H9 (cell line): ENCODE data around the gene PCYT1B. TPM values are rescaled to one million over a fixed set of nuclear protein-coding genes. Genes with fewer than 3 reads are reported as not detected.

Experiments
- DNase-seq: peaks from one replicate; pipeline ENCODE4 v3.0.0-alpha.2; 2017
- H2AFZ ChIP-seq: one replicate; pipeline ENCODE4 v1.6.1; 2013; ENCODE audit warnings: mild to moderate bottlenecking, low read length, control low read depth, moderate library complexity
- H2AK5ac ChIP-seq: 2 replicates; pipeline ENCODE4 v1.6.1; 2013; ENCODE audit warnings: low read length, control low read depth, mixed read lengths; ENCODE audit not compliant: insufficient read length
- H2BK120ac ChIP-seq: one replicate; pipeline ENCODE4 v1.6.1; 2013; ENCODE audit warnings: low read depth, mild to moderate bottlenecking, low read length, control low read depth, inconsistent platforms; ENCODE audit not compliant: poor library complexity, severe bottlenecking
- H2BK12ac ChIP-seq: 2 replicates; pipeline ENCODE4 v1.6.1; 2013; ENCODE audit warnings: low read length, control low read depth, mixed read lengths, low read depth; ENCODE audit not compliant: insufficient read length
- H2BK15ac ChIP-seq: 2 replicates; pipeline ENCODE4 v1.6.1; 2013; ENCODE audit warnings: low read depth, low read length, control low read depth
- H2BK20ac ChIP-seq: one replicate; pipeline ENCODE4 v1.6.1; 2013; ENCODE audit warnings: low read depth, mild to moderate bottlenecking, low read length, control low read depth, inconsistent platforms; ENCODE audit not compliant: poor library complexity, severe bottlenecking
- H2BK5ac ChIP-seq: 2 replicates; pipeline ENCODE4 v1.6.1; 2013; ENCODE audit warnings: low read length, control low read depth, mixed read lengths; ENCODE audit not compliant: insufficient read length
- H3K14ac ChIP-seq: 2 replicates; pipeline ENCODE4 v1.6.1; 2013; ENCODE audit warnings: low read length, control low read depth; ENCODE audit not compliant: insufficient read depth
- H3K18ac ChIP-seq: 2 replicates; pipeline ENCODE4 v1.6.1; 2013; ENCODE audit warnings: low read depth, mild to moderate bottlenecking, mixed read lengths, low read length, control low read depth; ENCODE audit not compliant: insufficient read length
- H3K23ac ChIP-seq: 2 replicates; pipeline ENCODE4 v1.6.1; 2013; ENCODE audit warnings: low read length, control low read depth, mixed read lengths, low read depth; ENCODE audit not compliant: insufficient read length
- H3K23me2 ChIP-seq: 2 replicates; pipeline ENCODE4 v1.6.1; 2013; ENCODE audit warnings: low read depth, mild to moderate bottlenecking, mixed read lengths, low read length, control low read depth; ENCODE audit not compliant: insufficient read length, poor library complexity, severe bottlenecking
- H3K27ac ChIP-seq: 2 replicates; pipeline ENCODE4 v1.5.1; 2013; ENCODE audit warnings: low read length, control low read depth, mixed read lengths, low read depth; ENCODE audit not compliant: insufficient read length
- H3K27me3 ChIP-seq: 2 replicates; pipeline ENCODE4 v1.6.1; 2013; ENCODE audit warnings: low read length, control low read depth, inconsistent platforms; ENCODE audit not compliant: insufficient read depth
- H3K4ac ChIP-seq: 2 replicates; pipeline ENCODE4 v1.6.1; 2013; ENCODE audit warnings: low read depth, mild to moderate bottlenecking, control low read depth, inconsistent platforms, low read length, moderate library complexity
- H3K4me1 ChIP-seq: 2 replicates; pipeline ENCODE4 v1.6.1; 2013; ENCODE audit warnings: low read length, control low read depth, inconsistent platforms; ENCODE audit not compliant: insufficient read depth
- H3K4me2 ChIP-seq: 2 replicates; pipeline ENCODE4 v1.6.1; 2013; ENCODE audit warnings: low read length, control low read depth, mixed read lengths; ENCODE audit not compliant: insufficient read length, insufficient read depth
- H3K56ac ChIP-seq: 2 replicates; pipeline ENCODE4 v1.6.1; 2013; ENCODE audit warnings: low read depth, mild to moderate bottlenecking, mixed read lengths, low read length, control low read depth; ENCODE audit not compliant: insufficient read length
- H3K79me1 ChIP-seq: 2 replicates; pipeline ENCODE4 v1.6.1; 2013; ENCODE audit warnings: low read depth, mild to moderate bottlenecking, moderate library complexity, low read length, control low read depth, inconsistent platforms; ENCODE audit not compliant: insufficient read depth, poor library complexity, severe bottlenecking
- H3K79me2 ChIP-seq: 2 replicates; pipeline ENCODE4 v1.6.1; 2013; ENCODE audit warnings: low read length, control low read depth, inconsistent platforms; ENCODE audit not compliant: insufficient read depth
- H3K9ac ChIP-seq: 2 replicates; pipeline ENCODE4 v1.6.1; 2013; ENCODE audit warnings: low read length, control low read depth, mixed read lengths; ENCODE audit not compliant: insufficient read length; ENCODE audit errors: extremely low read depth
- H3K9me3 ChIP-seq: one replicate; pipeline ENCODE4 v1.6.1; 2013; ENCODE audit warnings: low read depth, low read length, inconsistent platforms; ENCODE audit not compliant: control insufficient read depth
- H3T11ph ChIP-seq: one replicate; pipeline ENCODE4 v1.6.1; 2013; ENCODE audit warnings: mild to moderate bottlenecking, low read length, control low read depth, inconsistent platforms
- H4K20me1 ChIP-seq: one replicate; pipeline ENCODE4 v1.6.1; 2013; ENCODE audit not compliant: control insufficient read depth, insufficient read length, insufficient read depth
- H4K5ac ChIP-seq: 2 replicates; pipeline ENCODE4 v1.6.1; 2013; ENCODE audit warnings: low read depth, mild to moderate bottlenecking, mixed read lengths, low read length, control low read depth; ENCODE audit not compliant: insufficient read length
- H4K8ac ChIP-seq: replicated peaks from 2 replicates; pipeline ENCODE4 v1.6.1; 2013; ENCODE audit warnings: low read length, control low read depth, mixed read lengths, low read depth; ENCODE audit not compliant: insufficient read length
- H4K91ac ChIP-seq: 2 replicates; pipeline ENCODE4 v1.6.1; 2013; ENCODE audit warnings: low read depth, mild to moderate bottlenecking, moderate library complexity, mixed read lengths, low read length, control low read depth; ENCODE audit not compliant: insufficient read length
- H3K27ac Mint-ChIP-seq, 3 experiments: 2 replicates in 2 of 3; 3 replicates in 1 of 3; pipeline ENCODE4 v1.8.0; 2020 to 2021; ENCODE audit warnings: mixed read lengths in 3 of 3, mild to moderate bottlenecking in 1 of 3, moderate library complexity in 1 of 3
- H3K27me3 Mint-ChIP-seq: 2 replicates; pipeline ENCODE4 v1.8.0; 2021; ENCODE audit warnings: low read depth, mild to moderate bottlenecking, moderate library complexity, mixed read lengths
- H3K36me3 Mint-ChIP-seq, 3 experiments: 2 replicates in 2 of 3; 3 replicates in 1 of 3; pipeline ENCODE4 v1.8.0; 2020 to 2021; ENCODE audit warnings: low read depth in 3 of 3, mixed read lengths in 3 of 3; ENCODE audit not compliant: insufficient read depth in 1 of 3
- H3K4me1 Mint-ChIP-seq, 2 experiments: 2 replicates each; pipeline ENCODE4 v1.8.0; 2020; ENCODE audit warnings: mixed read lengths in 2 of 2
- H3K4me3 Mint-ChIP-seq, 2 experiments: 2 replicates in 1 of 2; 3 replicates in 1 of 2; pipeline ENCODE4 v1.8.0; 2020 to 2021; ENCODE audit warnings: mild to moderate bottlenecking in 2 of 2, mixed read lengths in 2 of 2, moderate library complexity in 1 of 2
- H3K9me3 Mint-ChIP-seq, 2 experiments: 2 replicates in 1 of 2; 3 replicates in 1 of 2; pipeline ENCODE4 v1.8.0; 2020; ENCODE audit warnings: mild to moderate bottlenecking in 2 of 2, mixed read lengths in 2 of 2, moderate library complexity in 1 of 2
- whole genome bisulfite sequencing: extraction: QIAGEN DNeasy Blood & Tissue Kit; methylation state at CpG from one replicate; pipeline ENCODE4 v1.1.7; 2013; ENCODE audit warnings: missing lambda C conversion rate, low lambda C conversion rate, mixed read lengths; ENCODE audit not compliant: insufficient read length; ENCODE audit errors: extremely low coverage; 5-methylcytosine and 5-hydroxymethylcytosine counted together
- total RNA-seq: library from RNA; stranded (reverse); gene quantifications from 2 replicates; pipeline ENCODE4 v1.2.1, GENCODE V29; 2021
- TF ChIP-seq, protein P1 (sequence below): fragments of 200-600 bp; sonication (generic); conservative IDR thresholded peaks from 3 replicates; pipeline ENCODE4 v1.8.0; 2021; ENCODE audit warnings: antibody characterized with exemption, mild to moderate bottlenecking

The PCYT1B gene
- total RNA-seq, 1 experiment from 2014 or later = 29.1 TPM

DNA sequence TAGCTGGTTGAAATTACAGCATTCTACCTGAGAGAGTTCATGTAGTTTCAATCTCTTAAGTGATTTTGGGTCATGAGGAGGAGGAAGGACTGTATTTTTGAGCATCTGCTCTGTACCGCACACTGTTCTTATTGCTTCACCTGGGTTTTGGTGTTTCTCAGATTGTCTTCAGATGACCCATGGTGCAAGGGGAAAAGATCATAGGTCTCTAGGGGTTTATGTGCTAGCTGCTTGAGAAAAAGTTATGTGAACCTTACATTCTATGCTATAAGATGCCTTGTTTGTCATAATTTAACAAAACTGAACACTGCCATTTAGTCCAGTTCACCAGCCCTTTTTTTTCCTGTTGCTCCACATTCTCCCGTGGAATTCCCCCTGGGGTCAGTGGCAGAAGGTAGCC lies 121.7 kb downstream of the PCYT1B start:
- H3K4me1 ChIP-seq = peaks cover 11% of the 10 kb centered on the region
- no peak overlapping the region for H4K5ac ChIP-seq
- Mint-ChIP-seq H3K36me3 (peaks cover 12 to 37% (median 28%) of the 10 kb centered on the region in 3 experiments), H3K27me3 (no peaks in the 10 kb centered on the region), H3K4me3 (no peak overlapping the region), H3K9me3 (no peaks in the 10 kb centered on the region), H3K4me1 (peaks cover 59 to 69% of the 10 kb centered on the region in 2 experiments), H3K27ac (peak overlapping the region in 2 of 3 experiments; percentile 32 to 96; a peak in 4 of 7 replicates)
- no CpG with 5 or more reads among the region's 2 CpGs for WGBS
- H2AK5ac ChIP-seq = no peak overlapping the region
- H2BK120ac ChIP-seq = no peak overlapping the region
- H3K14ac ChIP-seq = no peak overlapping the region
- H3K4ac ChIP-seq = no peak overlapping the region
- no peaks in the 10 kb centered on the region for H4K20me1 ChIP-seq
- no peak for DNase-seq
- H3K23me2 ChIP-seq = no peaks in the 10 kb centered on the region
- no peak overlapping the region for H2BK12ac ChIP-seq
- H2BK20ac ChIP-seq = no peak overlapping the region
- H3K9ac ChIP-seq = no peak overlapping the region
- no peak overlapping the region for H3K18ac ChIP-seq
- H4K8ac ChIP-seq = no peak overlapping the region
- H3K56ac ChIP-seq = no peak overlapping the region
- no peaks in the 10 kb centered on the region for H3K79me2 ChIP-seq
- H3K27me3 ChIP-seq = no peaks in the 10 kb centered on the region
- no peak overlapping the region for H3T11ph ChIP-seq
- H3K23ac ChIP-seq = no peak overlapping the region
- no peak overlapping the region for H2BK5ac ChIP-seq
- no peaks in the 10 kb centered on the region for H3K79me1 ChIP-seq
- no peaks in the 10 kb centered on the region for H3K9me3 ChIP-seq
- H2AFZ ChIP-seq = no peak overlapping the region
- no peak overlapping the region for H4K91ac ChIP-seq
- H2BK15ac ChIP-seq = no peak overlapping the region
- TF ChIP-seq, protein P1, sequence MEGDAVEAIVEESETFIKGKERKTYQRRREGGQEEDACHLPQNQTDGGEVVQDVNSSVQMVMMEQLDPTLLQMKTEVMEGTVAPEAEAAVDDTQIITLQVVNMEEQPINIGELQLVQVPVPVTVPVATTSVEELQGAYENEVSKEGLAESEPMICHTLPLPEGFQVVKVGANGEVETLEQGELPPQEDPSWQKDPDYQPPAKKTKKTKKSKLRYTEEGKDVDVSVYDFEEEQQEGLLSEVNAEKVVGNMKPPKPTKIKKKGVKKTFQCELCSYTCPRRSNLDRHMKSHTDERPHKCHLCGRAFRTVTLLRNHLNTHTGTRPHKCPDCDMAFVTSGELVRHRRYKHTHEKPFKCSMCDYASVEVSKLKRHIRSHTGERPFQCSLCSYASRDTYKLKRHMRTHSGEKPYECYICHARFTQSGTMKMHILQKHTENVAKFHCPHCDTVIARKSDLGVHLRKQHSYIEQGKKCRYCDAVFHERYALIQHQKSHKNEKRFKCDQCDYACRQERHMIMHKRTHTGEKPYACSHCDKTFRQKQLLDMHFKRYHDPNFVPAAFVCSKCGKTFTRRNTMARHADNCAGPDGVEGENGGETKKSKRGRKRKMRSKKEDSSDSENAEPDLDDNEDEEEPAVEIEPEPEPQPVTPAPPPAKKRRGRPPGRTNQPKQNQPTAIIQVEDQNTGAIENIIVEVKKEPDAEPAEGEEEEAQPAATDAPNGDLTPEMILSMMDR = no peak
- H3K27ac ChIP-seq = no peak overlapping the region
- no peak overlapping the region for H3K4me2 ChIP-seq
